NCI-H2107 treated with DMSO at 0.1 percent for 48 hours (cell line): Measurements from ENCODE around the gene SLC25A34.
"Not testable (repeated sequence)": the region's sequence is repeated elsewhere in the genome, so short reads cannot be mapped to it uniquely, and the experiment has no call there.

Experiments
- DNase-seq: peaks from one replicate; lab custom pipeline; 2025; ENCODE audit not compliant: unreplicated experiment; lab: John Stamatoyannopoulos, UW

SLC25A34 gene

GRCh38 chr1:15736038-15736891 is at the start of gene SLC25A34:
SLC25A34 (plus strand) TSS chr1:15736258; CDS start chr1:15736486, 228 bp downstream.
- peak; percentile 45 for DNase-seq

GRCh38 chr1:15687446-15687845 is 48.6 kb upstream of the SLC25A34 start:
- no peak for DNase-seq

- no peak for DNase-seq
Measured at GRCh38 chr1:15690317-15690716, 45.7 kb upstream of the SLC25A34 start.

GRCh38 chr1:15691434-15692032 is 44.5 kb upstream of the SLC25A34 start:
- no peak for DNase-seq

GRCh38 chr1:15692121-15692682 is 43.9 kb upstream of the SLC25A34 start:
- DNase-seq, result no peak

GRCh38 chr1:15693371-15693770 is 42.7 kb upstream of the SLC25A34 start:
- DNase-seq, result no peak

- DNase-seq, result no peak
Measured at GRCh38 chr1:15696956-15697521, 39.0 kb upstream of the SLC25A34 start.

- no peak for DNase-seq
Measured at GRCh38 chr1:15698201-15698600, 37.9 kb upstream of the SLC25A34 start.

GRCh38 chr1:15699321-15699720 is 36.7 kb upstream of the SLC25A34 start:
- DNase-seq, result not testable (repeated sequence)

- no peak for DNase-seq
Measured at GRCh38 chr1:15700508-15700907, 35.5 kb upstream of the SLC25A34 start.

- DNase-seq, result no peak
Measured at GRCh38 chr1:15701784-15702183, 34.3 kb upstream of the SLC25A34 start.

- no peak for DNase-seq
Measured at GRCh38 chr1:15702722-15703550, 33.1 kb upstream of the SLC25A34 start.

GRCh38 chr1:15703562-15703961 is 32.5 kb upstream of the SLC25A34 start:
- no peak for DNase-seq

GRCh38 chr1:15704526-15705183 is 31.4 kb upstream of the SLC25A34 start:
- DNase-seq, result no peak

- no peak for DNase-seq
Measured at GRCh38 chr1:15705184-15705566, 30.9 kb upstream of the SLC25A34 start.

- no peak for DNase-seq
Measured at GRCh38 chr1:15706751-15707150, 29.3 kb upstream of the SLC25A34 start.

GRCh38 chr1:15707239-15707925 is 28.7 kb upstream of the SLC25A34 start:
- DNase-seq, result no peak

GRCh38 chr1:15708486-15709137 is 27.4 kb upstream of the SLC25A34 start:
- DNase-seq, result no peak

- no peak for DNase-seq
Measured at GRCh38 chr1:15709226-15709625, 26.8 kb upstream of the SLC25A34 start.
